GM12878 (cell line): ENCODE measurements around the gene SDK2. TPM values are rescaled to one million over a fixed set of nuclear protein-coding genes. Genes with fewer than 3 reads are reported as not detected.

ENCODE experiments used
- ATAC-seq: fragments of 200-7000 bp; cut with Tn5 transposase; 3 replicates; pipeline ENCODE4 v1.9.1; 2020; ENCODE audit warnings: mild to moderate bottlenecking, moderate library complexity
- BruUV-seq: library from RNA; stranded (reverse); fragments of 400-500 nt; replicated peaks from 2 replicates; lab custom pipeline; 2021; lab: Mats Ljungman, UMichigan
- CTCF ChIA-PET: fragments of 300-600 bp; sonication (Branson Sonifier 250); formaldehyde crosslinking; extraction: SDS; loops from one replicate; lab custom pipeline; 2021; ENCODE audit warnings: inconsistent platforms; lab: Yijun Ruan, JAX
- POLR2A ChIA-PET: fragments of 350-600 bp; formaldehyde crosslinking; extraction: SDS; loops from one replicate; lab custom pipeline; 2021; ENCODE audit warnings: inconsistent platforms; lab: Charles Lee
- RAD21 ChIA-PET: fragments of 300-600 bp; sonication (Branson Sonifier 250); formaldehyde crosslinking; loops from one replicate; lab custom pipeline; 2023; ENCODE audit warnings: antibody characterized with exemption; ENCODE audit not compliant: unreplicated experiment; lab: Charles Lee
- SMC1A ChIA-PET: fragments of 300-600 bp; sonication (Branson Sonifier 250); formaldehyde crosslinking; loops from one replicate; lab custom pipeline; 2023; ENCODE audit not compliant: unreplicated experiment, uncharacterized antibody; lab: Charles Lee
- DNase-seq: peaks from one replicate; pipeline ENCODE4 v3.0.0-alpha.2; 2011; ENCODE audit warnings: low read depth, low spot score
- FAIRE-seq: peaks from 3 replicates; lab custom pipeline; 2011; peaks lifted over from hg19 to GRCh38; lab: Jason Lieb, UNC
- H2AFZ ChIP-seq: 2 replicates; pipeline ENCODE4 v1.6.0; 2011; ENCODE audit warnings: low read depth, low read length, control low read depth; ENCODE audit not compliant: control insufficient read depth
- H3K27ac ChIP-seq: 2 replicates; pipeline ENCODE4 v1.5.1; 2011; ENCODE audit warnings: control low read depth; ENCODE audit not compliant: control insufficient read depth, insufficient read depth
- H3K27me3 ChIP-seq, 2 experiments: replicated peaks in 1 of 2; 2 replicates each; pipeline versions ENCODE4 v1.6.0 to v1.6.1; 2011; ENCODE audit warnings: low read length in 1 of 2; ENCODE audit not compliant: control insufficient read depth in 2 of 2, insufficient read depth in 2 of 2
- H3K36me3 ChIP-seq, 2 experiments: 2 replicates each; pipeline ENCODE4 v1.5.1; 2011; ENCODE audit warnings: low read length in 1 of 2; ENCODE audit not compliant: control insufficient read depth in 2 of 2, insufficient read depth in 2 of 2
- H3K4me1 ChIP-seq: 2 replicates; pipeline ENCODE4 v1.6.1; 2011; ENCODE audit warnings: mild to moderate bottlenecking, low read length, moderate library complexity, mixed read lengths; ENCODE audit not compliant: control insufficient read depth, insufficient read depth
- H3K4me2 ChIP-seq: 2 replicates; pipeline ENCODE4 v1.6.0; 2011; ENCODE audit warnings: control low read depth; ENCODE audit not compliant: control insufficient read depth, insufficient read depth
- H3K4me3 ChIP-seq: fragments of 200-600 bp; sonication (generic); 2 replicates; pipeline ENCODE4 v1.5.1; 2016
- H3K79me2 ChIP-seq: 2 replicates; pipeline ENCODE4 v1.6.0; 2011; ENCODE audit warnings: low read length; ENCODE audit not compliant: control insufficient read depth, insufficient read depth
- H3K9ac ChIP-seq: 2 replicates; pipeline ENCODE4 v1.8.0; 2011; ENCODE audit warnings: low read length, control low read depth, mixed read lengths; ENCODE audit not compliant: control insufficient read depth, insufficient read depth
- H3K9me3 ChIP-seq: replicated peaks from 3 replicates; pipeline ENCODE4 v1.5.1; 2011; ENCODE audit warnings: mild to moderate bottlenecking, low read length; ENCODE audit not compliant: control insufficient read depth, insufficient read depth
- H4K20me1 ChIP-seq: 2 replicates; pipeline ENCODE4 v1.6.0; 2011; ENCODE audit not compliant: control insufficient read depth, insufficient read depth
- BCLAF1 ChIP-seq: fragments of 450-650 bp; IDR thresholded peaks from 2 replicates; pipeline ENCODE4 v1.6.1; 2017; ENCODE audit warnings: antibody characterized with exemption, mild to moderate bottlenecking, moderate library complexity
- CBFB ChIP-seq: IDR thresholded peaks from 2 replicates; pipeline ENCODE4 v1.6.1; 2016; ENCODE audit warnings: antibody characterized with exemption, low read depth
- CBX3 ChIP-seq: fragments of 200-600 bp; sonication (generic); IDR thresholded peaks from 2 replicates; pipeline ENCODE4 v1.6.1; 2016; ENCODE audit warnings: low read depth, borderline replicate concordance
- MTA2 ChIP-seq: fragments of 450-650 bp; IDR thresholded peaks from 2 replicates; pipeline ENCODE4 v1.6.1; 2016; ENCODE audit warnings: low read depth, mild to moderate bottlenecking, moderate library complexity
- MXI1 ChIP-seq: fragments of 150-350 bp; IDR thresholded peaks from 2 replicates; pipeline ENCODE4 v1.6.1; 2011; ENCODE audit warnings: low read depth, mild to moderate bottlenecking, inconsistent platforms, low read length, improper control_type of control experiment
- NBN ChIP-seq: fragments of 450-650 bp; IDR thresholded peaks from 2 replicates; pipeline ENCODE4 v1.6.1; 2016
- NFYB ChIP-seq: IDR thresholded peaks from 2 replicates; pipeline ENCODE4 v1.6.1; 2011; ENCODE audit warnings: low read depth, mild to moderate bottlenecking, low read length, improper control_type of control experiment, moderate library complexity; ENCODE audit not compliant: insufficient read depth
- PAX8 ChIP-seq: fragments of 450-650 bp; IDR thresholded peaks from 2 replicates; pipeline ENCODE4 v1.6.1; 2017; ENCODE audit warnings: mild to moderate bottlenecking, moderate library complexity
- SIN3A ChIP-seq: IDR thresholded peaks from 2 replicates; pipeline ENCODE4 v1.6.1; 2012; ENCODE audit warnings: low read depth, low read length, improper control_type of control experiment
- SIX5 ChIP-seq: IDR thresholded peaks from 2 replicates; pipeline ENCODE4 v1.6.1; 2011; ENCODE audit warnings: mild to moderate bottlenecking, low read depth, low read length, moderate library complexity; ENCODE audit not compliant: severe bottlenecking
- SP1 ChIP-seq: IDR thresholded peaks from one replicate; pipeline ENCODE4 v1.6.1; 2011; ENCODE audit warnings: low read depth, low read length
- SREBF2 ChIP-seq: IDR thresholded peaks from 2 replicates; pipeline ENCODE4 v1.6.1; 2012; ENCODE audit warnings: mild to moderate bottlenecking, low read length
- SUZ12 ChIP-seq: fragments of 200-600 bp; sonication (generic); IDR thresholded peaks from one replicate; pipeline ENCODE4 v1.6.1; 2018; ENCODE audit warnings: antibody characterized with exemption, mild to moderate bottlenecking; ENCODE audit not compliant: unreplicated experiment
- ZBED1 ChIP-seq: IDR thresholded peaks from 2 replicates; pipeline ENCODE4 v1.6.1; 2016; ENCODE audit warnings: borderline replicate concordance
- ZNF24 ChIP-seq: fragments of 450-650 bp; IDR thresholded peaks from 2 replicates; pipeline ENCODE4 v1.6.1; 2017; ENCODE audit warnings: antibody characterized with exemption, mild to moderate bottlenecking
- ZNF384 ChIP-seq: IDR thresholded peaks from 2 replicates; pipeline ENCODE4 v1.6.1; 2012; ENCODE audit warnings: low read depth, mild to moderate bottlenecking, low read length, improper control_type of control experiment, borderline replicate concordance
- ZNF622 ChIP-seq: fragments of 450-650 bp; IDR thresholded peaks from 2 replicates; pipeline ENCODE4 v1.6.1; 2017; ENCODE audit warnings: mild to moderate bottlenecking, inconsistent platforms
- WGBS: methylation state at CpG from one replicate; pipeline ENCODE4 v1.1.6; 2016; ENCODE audit warnings: low lambda C conversion rate; ENCODE audit not compliant: insufficient replicate concordance, insufficient coverage; ENCODE audit errors: missing lambda C conversion rate; 5-methylcytosine and 5-hydroxymethylcytosine counted together
- in situ Hi-C: fragments of 300-500 bp; cut with MboI; formaldehyde crosslinking; loops from 9 replicates; pipeline ENCODE4 v1.14.3; 2018; ENCODE audit warnings: mixed read lengths
- intact Hi-C: fragments of 100-400 bp; cut with micrococcal nuclease; formaldehyde crosslinking; loops from one replicate; pipeline ENCODE4 v1.14.2; 2022; ENCODE audit not compliant: unreplicated experiment
- polyA plus RNA-seq, 11 experiments: library from polyadenylated mRNA; depleted of rRNA in 4 of 11; unstranded in 6 of 11; stranded (reverse) in 5 of 11; fragments of >200 nt; fragmentation: Nextera tagmentation in 4 of 11; fragmentation: Illumina TruSeq in 1 of 11; extraction: Ambion mirVana in 4 of 11; extraction: Trizol in 1 of 11; gene quantifications; 1 replicate in 1 of 11; 2 replicates in 10 of 11; pipeline versions ENCODE4 v1.2.1 to v1.2.3, GENCODE V29; 2011 to 2016; ENCODE audit warnings: inconsistent platforms in 2 of 11, missing spikeins in 2 of 11, low read depth in 1 of 11
- total RNA-seq, 4 experiments: library from RNA; depleted of rRNA in 3 of 4; stranded (reverse); fragments of >200 nt in 3 of 4; fragmentation: Illumina TruSeq in 1 of 4; extraction: Trizol in 1 of 4; gene quantifications; 2 replicates each; pipeline versions ENCODE4 v1.2.1 to v1.2.3, GENCODE V29; 2013 to 2021

SDK2 gene
- total and polyA plus RNA-seq, 10 of the 15 experiments (the other 5 are each of a cell fraction or from before 2014, with no cell fraction given), result 0.03 to 0.08 (median 0.03) TPM; not detected in 7

GRCh38 chr17:73478334-73478733 lies 165.9 kb downstream of the SDK2 start:
- ChIA-PET POLR2A (no interaction called here), RAD21 (no interaction called here), CTCF (no interaction called here), SMC1A (no interaction called here)
- no peaks in the 10 kb centered on the region for H3K79me2 ChIP-seq
- no peak for ATAC-seq
- no peaks in the 10 kb centered on the region; the same call in 1 of the 2 replicates for H3K4me1 ChIP-seq
- BruUV-seq, result no TSS peak
- no peak for TF ChIP-seq NBN
- no peak for TF ChIP-seq ZNF622
- intact Hi-C loops, result no loop called here
- in situ Hi-C loops, result no loop called here
- FAIRE-seq, result no peak
- 50% methylated on average over 11 of the region's 11 CpGs for WGBS
- no peak overlapping the region for H3K9ac ChIP-seq
- no peak overlapping the region for H3K4me2 ChIP-seq
- no peak overlapping the region for H3K27ac ChIP-seq
- no peaks in the 10 kb centered on the region for H3K36me3 ChIP-seq
- DNase-seq, result no peak
- peaks cover 2% of the 10 kb centered on the region in 2 experiments; a peak in 2 of 4 replicates for H3K27me3 ChIP-seq
- no peaks in the 10 kb centered on the region for H4K20me1 ChIP-seq
- H3K4me3 ChIP-seq, result no peak overlapping the region
- H2AFZ ChIP-seq, result no peak overlapping the region
- no peaks in the 10 kb centered on the region for H3K9me3 ChIP-seq

GRCh38 chr17:73476890-73477350 lies 167.3 kb downstream of the SDK2 start:
- TF ChIP-seq PAX8 (no peak), SIX5 (no peak), SIN3A (no peak), NFYB (no peak), CBX3 (no peak), SP1 (no peak), MXI1 (no peak), BCLAF1 (no peak), CBFB (no peak), SREBF2 (no peak), SUZ12 (no peak), ZBED1 (no peak), MTA2 (no peak), ZNF24 (no peak), ZNF384 (no peak)
- ChIA-PET RAD21 (no interaction called here), POLR2A (no interaction called here), SMC1A (no interaction called here), CTCF (no interaction called here)
- H3K79me2 ChIP-seq, result no peaks in the 10 kb centered on the region
- H3K4me1 ChIP-seq, result no peaks in the 10 kb centered on the region; the same call in 1 of the 2 replicates
- no TSS peak for BruUV-seq
- H3K9me3 ChIP-seq, result no peaks in the 10 kb centered on the region
- no peak overlapping the region for H2AFZ ChIP-seq
- in situ Hi-C loops, result no loop called here
- DNase-seq, result no peak
- no peak for FAIRE-seq
- intact Hi-C loops, result no loop called here
- H3K27ac ChIP-seq, result no peak overlapping the region
- no peak for ATAC-seq
- no peaks in the 10 kb centered on the region for H4K20me1 ChIP-seq
- no peak overlapping the region for H3K4me3 ChIP-seq
- no peak overlapping the region for H3K9ac ChIP-seq
- WGBS, result 44% methylated on average over 13 of the region's 13 CpGs
- peaks cover 2% of the 10 kb centered on the region in 2 experiments; a peak in 2 of 4 replicates for H3K27me3 ChIP-seq
- no peak overlapping the region for H3K4me2 ChIP-seq
- H3K36me3 ChIP-seq, result no peaks in the 10 kb centered on the region
